ENCODE data around the gene SIGLEC11.

GRCh38 chr19:49936549-49936948 lies 24.4 kb downstream of the SIGLEC11 start:
- TF ChIP-seq EZH2 (IDR thresholded peaks at IDR 0.05; ENCODE audit: borderline replicate concordance, low read depth, low read length, severe bottlenecking) = no peak
- no peak for TF ChIP-seq CTCF (IDR thresholded peaks at IDR 0.05; ENCODE audit: borderline replicate concordance, extremely low read depth, low read length, poor library complexity, severe bottlenecking)

Data from DND-41 (cell line).